HG03097 (cell line): ENCODE data around the gene RAD50.
"Not testable (repeated sequence)": the region's sequence is repeated elsewhere in the genome, so short reads cannot be mapped to it uniquely, and the experiment has no call there.

Experiments used
- ATAC-seq: cut with Tn5 transposase; IDR thresholded peaks from one replicate; pipeline ENCODE4 v1.9.1; 2021; ENCODE audit not compliant: unreplicated experiment, low FRiP score

RAD50 gene

GRCh38 chr5:132556153-132556762 is 519 bp upstream of the RAD50 start:
- ATAC-seq, result no peak

- ATAC-seq, result peak; percentile 31
Measured at GRCh38 chr5:132557478-132558172, 848 bp downstream of the RAD50 start.

- no peak for ATAC-seq
Measured at GRCh38 chr5:132559383-132560060, 2.7 kb downstream of the RAD50 start.

- no peak for ATAC-seq
Measured at GRCh38 chr5:132561601-132562000, 4.8 kb downstream of the RAD50 start.

- not testable (repeated sequence) for ATAC-seq
Measured at GRCh38 chr5:132564555-132564954, 7.8 kb downstream of the RAD50 start.

- ATAC-seq, result no peak
Measured at GRCh38 chr5:132566657-132567056, 9.9 kb downstream of the RAD50 start.

GRCh38 chr5:132576123-132576522 is 19.3 kb downstream of the RAD50 start:
- ATAC-seq, result no peak

- ATAC-seq, result not testable (repeated sequence)
Measured at GRCh38 chr5:132584560-132584959, 27.8 kb downstream of the RAD50 start.

- no peak for ATAC-seq
Measured at GRCh38 chr5:132586063-132586462, 29.3 kb downstream of the RAD50 start.

GRCh38 chr5:132589467-132589866 is 32.7 kb downstream of the RAD50 start:
- no peak for ATAC-seq

- no peak for ATAC-seq
Measured at GRCh38 chr5:132591145-132591544, 34.4 kb downstream of the RAD50 start.

- no peak for ATAC-seq
Measured at GRCh38 chr5:132592521-132592920, 35.7 kb downstream of the RAD50 start.

- ATAC-seq, result no peak
Measured at GRCh38 chr5:132594170-132594569, 37.4 kb downstream of the RAD50 start.

- no peak for ATAC-seq
Measured at GRCh38 chr5:132595624-132596023, 38.8 kb downstream of the RAD50 start.

GRCh38 chr5:132601071-132601728 is 44.4 kb downstream of the RAD50 start:
- no peak for ATAC-seq

- no peak for ATAC-seq
Measured at GRCh38 chr5:132607095-132607494, 50.3 kb downstream of the RAD50 start.

- ATAC-seq, result no peak
Measured at GRCh38 chr5:132608107-132608506, 51.3 kb downstream of the RAD50 start.

- ATAC-seq, result no peak
Measured at GRCh38 chr5:132611965-132612364, 55.2 kb downstream of the RAD50 start.

GRCh38 chr5:132612846-132613245 is 56.1 kb downstream of the RAD50 start:
- ATAC-seq, result no peak

- ATAC-seq, result no peak
Measured at GRCh38 chr5:132621699-132622098, 64.9 kb downstream of the RAD50 start.

GRCh38 chr5:132622608-132623007 is 65.8 kb downstream of the RAD50 start:
- ATAC-seq, result no peak
